RKO (cell line): Measurements from ENCODE around the gene NT5DC2.

ENCODE experiments used
- DNase-seq: peaks from one replicate; pipeline ENCODE4 v3.0.0-alpha.2; 2016; ENCODE audit warnings: low spot score

NT5DC2 gene

DNA sequence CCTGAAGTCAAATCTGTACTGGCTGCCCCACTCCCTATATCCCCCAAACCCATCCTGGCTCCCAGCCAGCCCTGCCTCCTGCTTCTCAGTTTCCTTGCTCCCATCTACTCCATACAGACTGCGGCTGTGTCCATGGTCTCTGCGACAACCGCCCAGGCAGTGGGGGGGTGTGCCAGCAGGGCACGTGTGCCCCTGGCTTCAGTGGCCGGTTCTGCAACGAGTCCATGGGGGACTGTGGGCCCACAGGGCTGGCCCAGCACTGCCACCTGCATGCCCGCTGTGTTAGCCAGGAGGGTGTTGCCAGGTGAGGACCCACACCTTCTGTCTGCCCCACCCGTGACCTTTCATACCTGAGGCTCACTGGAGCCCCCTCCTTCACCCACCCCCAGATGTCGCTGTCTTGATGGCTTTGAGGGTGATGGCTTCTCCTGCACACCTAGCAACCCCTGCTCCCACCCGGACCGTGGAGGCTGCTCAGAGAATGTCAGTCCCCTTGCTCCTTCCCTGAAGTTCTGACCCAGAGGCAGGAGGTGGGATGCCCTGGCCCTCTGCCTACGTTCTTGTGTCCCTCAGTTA lies 23.8 kb downstream of the NT5DC2 start:
- DNase-seq = no peak

- no peak for DNase-seq
Observed at GRCh38 chr3:52507359-52507758, 26.3 kb downstream of the NT5DC2 start.

DNA sequence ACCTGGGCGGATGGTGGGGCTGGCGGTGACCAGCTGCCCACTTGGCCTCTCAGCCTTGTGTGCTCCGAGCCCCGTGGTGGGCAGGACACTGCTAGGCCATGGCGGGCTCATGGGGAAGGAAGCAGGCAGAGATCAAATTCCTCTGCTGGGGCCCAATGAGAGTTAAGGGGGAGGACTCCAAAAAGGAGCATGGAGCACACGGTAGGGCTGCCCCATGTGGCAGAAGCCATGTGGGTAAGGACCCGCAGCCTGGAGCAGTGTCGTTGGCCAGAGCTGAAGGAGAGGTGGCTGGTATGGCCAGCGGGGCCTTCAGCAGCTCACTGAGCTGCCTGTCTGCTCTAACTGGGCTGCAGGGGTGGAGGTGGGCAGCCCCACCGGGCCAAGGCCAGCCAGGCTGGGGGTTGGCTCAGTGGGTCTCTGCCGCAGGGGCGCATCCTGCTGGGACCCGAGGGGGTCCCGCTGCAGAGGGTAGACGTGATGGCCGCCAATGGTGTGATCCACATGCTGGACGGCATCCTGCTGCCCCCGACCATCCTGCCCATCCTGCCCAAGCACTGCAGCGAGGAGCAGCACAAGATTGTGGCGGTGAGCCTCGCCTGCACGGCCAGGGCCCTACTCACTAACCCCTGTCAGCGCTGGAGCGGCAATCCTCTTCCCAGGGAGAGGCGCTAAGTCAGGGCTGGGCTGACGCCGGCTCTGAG lies 27.2 kb downstream of the NT5DC2 start:
- DNase-seq = no peak

GRCh38 chr3:52504977-52505376 lies 28.7 kb downstream of the NT5DC2 start:
- DNase-seq = no peak

DNA sequence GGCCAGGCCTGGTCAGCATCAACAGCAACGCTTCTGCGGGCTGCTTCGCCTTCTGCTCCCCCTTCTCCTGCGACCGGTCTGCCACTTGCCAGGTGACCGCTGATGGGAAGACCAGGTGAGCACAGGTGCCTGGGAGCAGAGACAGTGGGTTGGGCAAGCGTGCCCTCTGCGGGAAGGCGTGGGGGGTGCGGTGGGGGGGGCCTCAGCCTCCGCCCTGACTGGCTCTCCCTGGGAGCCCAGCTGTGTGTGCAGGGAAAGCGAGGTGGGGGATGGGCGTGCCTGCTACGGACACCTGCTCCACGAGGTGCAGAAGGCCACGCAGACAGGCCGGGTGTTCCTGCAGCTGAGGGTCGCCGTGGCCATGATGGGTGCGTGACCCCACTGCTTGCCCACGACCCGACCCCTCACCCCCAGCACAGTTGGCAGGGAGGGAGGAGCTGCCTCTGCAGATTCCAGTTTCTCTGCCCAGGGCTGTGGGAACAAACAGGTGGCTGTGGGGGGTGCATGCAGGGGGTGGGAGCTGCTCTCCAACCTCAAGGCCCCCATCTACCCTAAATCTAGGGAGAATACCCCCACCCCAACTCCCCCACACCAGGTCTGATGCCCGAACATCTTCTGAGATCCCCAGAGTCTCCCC lies 29.8 kb downstream of the NT5DC2 start:
- DNase-seq = no peak

GRCh38 chr3:52502808-52503350 lies 30.8 kb downstream of the NT5DC2 start:
- DNase-seq = no peak

- DNase-seq = no peak
Observed at GRCh38 chr3:52502001-52502400, 31.7 kb downstream of the NT5DC2 start.

- DNase-seq = no peak
Observed at GRCh38 chr3:52501046-52501445, 32.6 kb downstream of the NT5DC2 start.

- no peak for DNase-seq
Observed at GRCh38 chr3:52498137-52499054, 35.3 kb downstream of the NT5DC2 start.

DNA sequence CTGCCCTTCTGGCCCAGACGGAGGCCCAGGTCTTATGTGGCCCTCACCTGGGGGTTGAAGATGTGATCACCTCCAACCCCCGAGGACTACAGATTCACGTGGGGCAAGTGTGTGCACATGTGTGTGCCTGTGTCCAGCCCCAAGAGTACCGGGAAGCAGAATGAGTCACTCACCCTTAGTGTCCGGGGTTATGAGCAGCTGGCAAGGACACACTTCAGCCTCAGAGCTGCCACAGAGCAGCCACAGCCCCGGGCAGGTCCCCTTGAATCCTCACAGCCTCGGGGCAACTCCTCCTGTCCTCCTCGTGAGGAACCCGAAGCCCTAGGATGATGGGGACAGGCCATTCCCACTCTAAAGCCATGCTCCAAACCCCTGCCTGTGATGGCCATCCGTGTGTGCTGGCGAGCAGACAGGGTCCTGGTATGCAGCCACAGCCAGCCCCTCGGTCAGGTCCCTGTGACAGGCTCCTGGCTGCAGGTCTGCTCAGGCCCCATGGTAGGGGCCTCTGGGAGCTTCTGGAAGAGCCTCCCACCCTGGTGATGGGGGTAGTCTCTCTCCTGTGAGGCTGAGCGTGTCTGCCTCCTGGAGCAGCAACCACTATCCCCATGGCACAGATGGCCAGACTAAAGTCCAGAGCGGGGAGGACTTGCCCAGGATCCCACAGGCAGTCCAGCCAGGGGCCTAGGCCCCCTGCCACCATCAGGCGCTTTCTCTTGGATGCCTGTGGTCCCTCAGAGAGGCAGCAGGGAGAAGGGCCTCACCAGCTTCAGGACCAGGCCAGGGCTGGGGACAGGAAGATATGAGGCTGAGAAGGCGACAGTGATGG lies 37.7 kb downstream of the NT5DC2 start:
- peak; percentile 18 for DNase-seq

- DNase-seq = no peak
Observed at GRCh38 chr3:52494886-52495495, 38.7 kb downstream of the NT5DC2 start, which contains the start of gene STAB1. Gene STAB1, plus strand, starts transcription at chr3:52495338. Its CDS starts 76 bp downstream, at chr3:52495414.

- no peak for DNase-seq
Observed at GRCh38 chr3:52494445-52494844, 39.2 kb downstream of the NT5DC2 start.

- no peak for DNase-seq
Observed at GRCh38 chr3:52493232-52494017, 40.2 kb downstream of the NT5DC2 start.

GRCh38 chr3:52492059-52492458 lies 41.6 kb downstream of the NT5DC2 start:
- no peak for DNase-seq

- no peak for DNase-seq
Observed at GRCh38 chr3:52490939-52491526, 42.6 kb downstream of the NT5DC2 start.

DNA sequence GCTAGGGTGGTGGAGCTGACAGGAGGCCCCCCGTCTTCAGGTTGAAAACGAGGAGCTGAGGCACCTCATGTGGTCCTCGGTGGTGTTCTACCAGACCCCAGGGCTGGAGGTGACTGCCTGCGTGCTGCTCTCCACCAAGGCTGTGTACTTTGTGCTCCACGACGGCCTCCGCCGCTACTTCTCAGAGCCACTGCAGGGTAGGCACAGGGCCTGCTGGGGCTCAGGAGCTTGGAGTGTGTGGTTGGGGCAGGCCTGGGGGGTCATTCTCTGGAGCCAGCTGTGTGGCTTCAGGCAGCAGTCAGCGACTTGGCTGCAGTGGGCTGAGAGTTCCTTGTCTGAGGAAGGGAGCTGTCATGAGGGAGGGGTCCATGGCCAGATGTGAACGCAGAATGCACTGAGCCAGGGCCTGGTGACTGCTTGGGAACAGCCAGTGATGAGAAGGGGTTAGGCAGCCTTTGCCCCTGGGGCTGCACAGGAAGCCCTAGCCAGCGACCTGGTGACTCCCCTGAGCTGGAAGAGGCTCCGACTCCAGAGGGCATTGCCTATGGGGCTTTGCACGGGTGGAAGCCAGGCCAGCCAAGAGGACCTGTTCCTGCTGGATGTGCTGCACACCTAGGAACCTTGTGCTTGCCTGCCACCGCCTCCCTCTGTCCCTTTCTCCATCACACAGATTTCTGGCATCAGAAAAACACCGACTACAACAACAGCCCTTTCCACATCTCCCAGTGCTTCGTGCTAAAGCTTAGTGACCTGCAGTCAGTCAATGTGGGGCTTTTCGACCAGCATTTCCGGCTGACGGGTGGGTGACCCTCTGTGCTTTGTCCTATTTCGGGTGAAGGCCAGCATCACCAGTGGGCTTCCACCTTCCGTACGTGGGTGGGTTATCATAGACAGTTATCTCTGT lies 43.4 kb downstream of the NT5DC2 start:
- DNase-seq = no peak

- no peak for DNase-seq
Observed at GRCh38 chr3:52489453-52489852, 44.2 kb downstream of the NT5DC2 start.

- no peak for DNase-seq
Observed at GRCh38 chr3:52488746-52489145, 44.9 kb downstream of the NT5DC2 start.
